ENCODE results near the gene LPIN2.

Gene LPIN2

GRCh38 chr18:2966560-2966959 is 46.4 kb downstream of the LPIN2 start:
- DNase-seq = no peak
- no peak overlapping the region for H3K4me3 Mint-ChIP-seq
- no peaks in the 10 kb centered on the region for H3K27me3 Mint-ChIP-seq
- H3K9me3 Mint-ChIP-seq = no peaks in the 10 kb centered on the region
- CTCF ChIA-PET = interaction anchor here (4.6 kb wide), 1 partner anchor 20 kb away, joined by 20 read pairs; no protein-coding TSS in a partner anchor
- no peak overlapping the region for H3K27ac Mint-ChIP-seq
- H3K36me3 Mint-ChIP-seq = peaks cover 58% of the 10 kb centered on the region
- peaks cover 93% of the 10 kb centered on the region for H3K4me1 Mint-ChIP-seq

GRCh38 chr18:2965797-2966196 is 47.1 kb downstream of the LPIN2 start:
- Mint-ChIP-seq H3K27me3 (no peaks in the 10 kb centered on the region), H3K27ac (peak overlapping the region; percentile 53), H3K4me1 (peaks cover 93% of the 10 kb centered on the region), H3K36me3 (peaks cover 53% of the 10 kb centered on the region), H3K4me3 (no peak overlapping the region), H3K9me3 (no peaks in the 10 kb centered on the region)
- DNase-seq = no peak
- CTCF ChIA-PET = interaction anchor here (0.9 to 1.3 kb wide), 3 partner anchors 9 to 28 kb away, joined by 3 to 4 read pairs (median 4); no protein-coding TSS in a partner anchor

GRCh38 chr18:2964361-2965010 is 48.5 kb downstream of the LPIN2 start:
- peak; percentile 37 for DNase-seq
- Mint-ChIP-seq H3K27me3 (no peaks in the 10 kb centered on the region), H3K4me1 (peaks cover 92% of the 10 kb centered on the region), H3K9me3 (no peaks in the 10 kb centered on the region), H3K4me3 (peak overlapping the region; percentile 30), H3K36me3 (peaks cover 51% of the 10 kb centered on the region), H3K27ac (peak overlapping the region; percentile 80)
- CTCF ChIA-PET = interaction anchor here (0.9 to 1.3 kb wide), 3 partner anchors 8 to 30 kb away, joined by 3 to 4 read pairs (median 4); no protein-coding TSS in a partner anchor

All from activated naive CD4-positive, alpha-beta T cell treated with anti-CD3 and anti-CD28 coated beads, Interleukin-2, amount 10 ng/mL, durations not matched to agents 7 days and 5 days (primary cell).